SK-N-SH (cell line): ENCODE measurements around the gene SPIB.

ENCODE experiments used
- GATA2 ChIP-seq: sonication (generic); formaldehyde crosslinking; IDR thresholded peaks from 2 replicates; pipeline ENCODE4 v1.5.0; 2020; ENCODE audit warnings: mild to moderate bottlenecking, missing genetic modification reagents
- JUND ChIP-seq: IDR thresholded peaks from 2 replicates; pipeline ENCODE4 v1.4.0; 2012
- TF ChIP-seq, protein P1 (sequence below): fragments of 200-600 bp; sonication (generic); IDR thresholded peaks from 2 replicates; pipeline ENCODE4 v1.6.1; 2017; ENCODE audit warnings: antibody characterized with exemption, mild to moderate bottlenecking, moderate library complexity

DNA sequence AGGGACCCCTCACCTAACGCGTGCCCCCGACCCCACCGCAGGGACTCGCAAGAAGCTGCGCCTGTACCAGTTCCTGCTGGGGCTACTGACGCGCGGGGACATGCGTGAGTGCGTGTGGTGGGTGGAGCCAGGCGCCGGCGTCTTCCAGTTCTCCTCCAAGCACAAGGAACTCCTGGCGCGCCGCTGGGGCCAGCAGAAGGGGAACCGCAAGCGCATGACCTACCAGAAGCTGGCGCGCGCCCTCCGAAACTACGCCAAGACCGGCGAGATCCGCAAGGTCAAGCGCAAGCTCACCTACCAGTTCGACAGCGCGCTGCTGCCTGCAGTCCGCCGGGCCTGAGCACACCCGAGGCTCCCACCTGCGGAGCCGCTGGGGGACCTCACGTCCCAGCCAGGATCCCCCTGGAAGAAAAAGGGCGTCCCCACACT lies 9.3 kb downstream of the SPIB start:
- TF ChIP-seq, protein P1, sequence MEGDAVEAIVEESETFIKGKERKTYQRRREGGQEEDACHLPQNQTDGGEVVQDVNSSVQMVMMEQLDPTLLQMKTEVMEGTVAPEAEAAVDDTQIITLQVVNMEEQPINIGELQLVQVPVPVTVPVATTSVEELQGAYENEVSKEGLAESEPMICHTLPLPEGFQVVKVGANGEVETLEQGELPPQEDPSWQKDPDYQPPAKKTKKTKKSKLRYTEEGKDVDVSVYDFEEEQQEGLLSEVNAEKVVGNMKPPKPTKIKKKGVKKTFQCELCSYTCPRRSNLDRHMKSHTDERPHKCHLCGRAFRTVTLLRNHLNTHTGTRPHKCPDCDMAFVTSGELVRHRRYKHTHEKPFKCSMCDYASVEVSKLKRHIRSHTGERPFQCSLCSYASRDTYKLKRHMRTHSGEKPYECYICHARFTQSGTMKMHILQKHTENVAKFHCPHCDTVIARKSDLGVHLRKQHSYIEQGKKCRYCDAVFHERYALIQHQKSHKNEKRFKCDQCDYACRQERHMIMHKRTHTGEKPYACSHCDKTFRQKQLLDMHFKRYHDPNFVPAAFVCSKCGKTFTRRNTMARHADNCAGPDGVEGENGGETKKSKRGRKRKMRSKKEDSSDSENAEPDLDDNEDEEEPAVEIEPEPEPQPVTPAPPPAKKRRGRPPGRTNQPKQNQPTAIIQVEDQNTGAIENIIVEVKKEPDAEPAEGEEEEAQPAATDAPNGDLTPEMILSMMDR, result no peak
- TF ChIP-seq GATA2 (CRISPR knock-in tag), result no peak
- no peak for TF ChIP-seq JUND
